IMR-90 (cell line): Measurements from ENCODE around the gene SEC61A1. TPM values are rescaled to one million over a fixed set of nuclear protein-coding genes. Genes with fewer than 3 reads are reported as not detected.

ENCODE experiments used
- ATAC-seq: fragments of 200-7000 bp; cut with Tn5 transposase; 2 replicates; pipeline ENCODE4 v1.9.1; 2020; ENCODE audit warnings: low read depth, mild to moderate bottlenecking, moderate library complexity
- BruUV-seq: library from RNA; stranded (reverse); fragments of 400-500 nt; replicated peaks from 2 replicates; lab custom pipeline; 2021; lab: Mats Ljungman, UMichigan
- CTCF ChIA-PET: fragments of 300-600 bp; formaldehyde crosslinking; extraction: SDS; loops from one replicate; lab custom pipeline; 2021; ENCODE audit warnings: antibody characterized with exemption; lab: Yijun Ruan, JAX
- POLR2A ChIA-PET: fragments of 300-600 bp; sonication (Branson Sonifier 250); formaldehyde crosslinking; loops from one replicate; lab custom pipeline; 2022; ENCODE audit warnings: antibody characterized with exemption; ENCODE audit not compliant: unreplicated experiment; lab: Charles Lee
- DNase-seq: peaks from one replicate; pipeline ENCODE4 v3.0.0; 2013
- H2AFZ ChIP-seq: replicated peaks from 2 replicates; pipeline ENCODE3; 2013; ENCODE audit warnings: low read length, mild to moderate bottlenecking; ENCODE audit not compliant: poor library complexity
- H2AK5ac ChIP-seq: 2 replicates; pipeline ENCODE4 v1.6.1; 2013; ENCODE audit warnings: low read depth, low read length, inconsistent platforms
- H2AK9ac ChIP-seq: replicated peaks from 2 replicates; pipeline ENCODE3; 2013; ENCODE audit warnings: mild to moderate bottlenecking, low read depth, low read length, moderate library complexity; ENCODE audit not compliant: poor library complexity
- H2BK120ac ChIP-seq: 2 replicates; pipeline ENCODE4 v1.6.1; 2013; ENCODE audit warnings: low read depth, low read length, inconsistent platforms
- H2BK15ac ChIP-seq: 3 replicates; pipeline ENCODE4 v1.6.1; 2013; ENCODE audit warnings: low read depth, low read length, inconsistent platforms
- H2BK20ac ChIP-seq: 2 replicates; pipeline ENCODE4 v1.6.1; 2013; ENCODE audit warnings: low read depth, mild to moderate bottlenecking, inconsistent platforms, low read length, moderate library complexity
- H2BK5ac ChIP-seq: 2 replicates; pipeline ENCODE4 v1.6.1; 2013; ENCODE audit warnings: mild to moderate bottlenecking, low read depth, low read length, inconsistent platforms; ENCODE audit not compliant: poor library complexity, severe bottlenecking
- H3K14ac ChIP-seq: replicated peaks from 2 replicates; pipeline ENCODE4 v1.6.1; 2013; ENCODE audit warnings: low read depth, low read length, inconsistent platforms
- H3K18ac ChIP-seq: 2 replicates; pipeline ENCODE4 v1.6.1; 2013; ENCODE audit warnings: low read depth, low read length, control low read depth
- H3K23ac ChIP-seq: 2 replicates; pipeline ENCODE4 v1.6.1; 2013; ENCODE audit warnings: low read depth, low read length, inconsistent platforms
- H3K27ac ChIP-seq: 2 replicates; pipeline ENCODE4 v1.5.1; 2013; ENCODE audit warnings: mild to moderate bottlenecking, control low read depth, low read length; ENCODE audit not compliant: insufficient read depth
- H3K27me3 ChIP-seq: 2 replicates; pipeline ENCODE4 v1.6.1; 2013; ENCODE audit warnings: low read length; ENCODE audit not compliant: control insufficient read depth, insufficient read depth
- H3K36me3 ChIP-seq: 2 replicates; pipeline ENCODE4 v1.6.1; 2013; ENCODE audit warnings: low read length, mixed read lengths; ENCODE audit not compliant: control insufficient read depth, insufficient read depth
- H3K4ac ChIP-seq: 2 replicates; pipeline ENCODE4 v1.6.1; 2013; ENCODE audit warnings: low read depth, low read length, inconsistent platforms
- H3K4me1 ChIP-seq: 2 replicates; pipeline ENCODE4 v1.6.1; 2013; ENCODE audit warnings: low read length, mixed read lengths; ENCODE audit not compliant: control insufficient read depth, insufficient read depth
- H3K4me2 ChIP-seq: 2 replicates; pipeline ENCODE4 v1.6.1; 2013; ENCODE audit warnings: low read depth, mild to moderate bottlenecking, control low read depth, low read length, moderate library complexity
- H3K4me3 ChIP-seq: 2 replicates; pipeline ENCODE4 v1.5.1; 2013; ENCODE audit warnings: low read depth, mild to moderate bottlenecking, control low read depth, low read length, moderate library complexity; ENCODE audit not compliant: insufficient read depth
- H3K56ac ChIP-seq: 2 replicates; pipeline ENCODE4 v1.6.1; 2013; ENCODE audit warnings: low read length, inconsistent platforms; ENCODE audit not compliant: insufficient read depth; ENCODE audit errors: extremely low read depth
- H3K79me1 ChIP-seq, 2 experiments: 2 replicates each; pipeline ENCODE4 v1.6.1; 2013; ENCODE audit warnings: low read length in 2 of 2, inconsistent platforms in 1 of 2, low read depth in 1 of 2
- H3K9ac ChIP-seq: 2 replicates; pipeline ENCODE4 v1.6.1; 2013; ENCODE audit warnings: low read depth, low read length, control low read depth
- H3K9me1 ChIP-seq: 2 replicates; pipeline ENCODE4 v1.6.1; 2013; ENCODE audit warnings: low read length, inconsistent platforms; ENCODE audit not compliant: insufficient read depth
- H3K9me3 ChIP-seq: 2 replicates; pipeline ENCODE4 v1.6.1; 2013; ENCODE audit warnings: low read length; ENCODE audit not compliant: control insufficient read depth, insufficient read depth
- H4K20me1 ChIP-seq: 2 replicates; pipeline ENCODE4 v1.6.1; 2013; ENCODE audit warnings: low read length, inconsistent platforms; ENCODE audit not compliant: insufficient read depth
- H4K5ac ChIP-seq: 2 replicates; pipeline ENCODE4 v1.6.1; 2013; ENCODE audit warnings: mild to moderate bottlenecking, low read depth, low read length, control low read depth
- H4K8ac ChIP-seq, 2 experiments: 2 replicates each; pipeline ENCODE4 v1.6.1; 2013; ENCODE audit warnings: low read depth in 2 of 2, low read length in 2 of 2, control low read depth in 1 of 2, inconsistent platforms in 1 of 2
- H4K91ac ChIP-seq: 2 replicates; pipeline ENCODE4 v1.6.1; 2013; ENCODE audit warnings: low read depth, low read length, inconsistent platforms; ENCODE audit not compliant: insufficient read depth
- BHLHE40 ChIP-seq: fragments of 150-350 bp; IDR thresholded peaks from 2 replicates; pipeline ENCODE4 v1.6.1; 2016; ENCODE audit warnings: mild to moderate bottlenecking, low read depth, low read length
- CEBPB ChIP-seq: IDR thresholded peaks from 2 replicates; pipeline ENCODE4 v1.6.1; 2012; ENCODE audit warnings: low read depth, low read length, improper control_type of control experiment
- CHD1 ChIP-seq: IDR thresholded peaks from 2 replicates; pipeline ENCODE4 v1.6.1; 2012; ENCODE audit warnings: low read depth, low read length, improper control_type of control experiment
- FOS ChIP-seq: fragments of 150-350 bp; IDR thresholded peaks from 2 replicates; pipeline ENCODE4 v1.6.1; 2016; ENCODE audit warnings: low read depth, low read length
- MAFK ChIP-seq: IDR thresholded peaks from 2 replicates; pipeline ENCODE4 v1.6.1; 2012; ENCODE audit warnings: low read depth, low read length, improper control_type of control experiment
- MAZ ChIP-seq: IDR thresholded peaks from 2 replicates; pipeline ENCODE4 v1.6.1; 2012; ENCODE audit warnings: low read depth, mild to moderate bottlenecking, low read length, improper control_type of control experiment, moderate library complexity, borderline replicate concordance
- MXI1 ChIP-seq: IDR thresholded peaks from 2 replicates; pipeline ENCODE4 v1.6.1; 2012; ENCODE audit warnings: low read depth, mild to moderate bottlenecking, low read length, moderate library complexity, borderline replicate concordance
- NFE2L2 ChIP-seq: fragments of 150-350 bp; IDR thresholded peaks from 2 replicates; pipeline ENCODE4 v1.6.1; 2016; ENCODE audit warnings: low read depth, mild to moderate bottlenecking, low read length
- POLR2A ChIP-seq: IDR thresholded peaks from 2 replicates; pipeline ENCODE4 v1.6.1; 2012; ENCODE audit warnings: mild to moderate bottlenecking, low read depth, low read length
- RCOR1 ChIP-seq: IDR thresholded peaks from 2 replicates; pipeline ENCODE4 v1.6.1; 2012; ENCODE audit warnings: mild to moderate bottlenecking, low read length, improper control_type of control experiment; ENCODE audit not compliant: insufficient replicate concordance
- RFX5 ChIP-seq: IDR thresholded peaks from 2 replicates; pipeline ENCODE4 v1.8.0; 2012; ENCODE audit warnings: low read depth, mild to moderate bottlenecking, low read length, moderate library complexity
- USF2 ChIP-seq: fragments of 150-350 bp; IDR thresholded peaks from 2 replicates; pipeline ENCODE4 v1.6.1; 2017; ENCODE audit warnings: mild to moderate bottlenecking, antibody characterized with exemption, low read length, low read depth
- WGBS, 2 experiments: methylation state at CpG; one replicate each; pipeline versions ENCODE4 v1.1.5 to v1.1.7; 2013; ENCODE audit warnings: missing lambda C conversion rate in 2 of 2; ENCODE audit not compliant: insufficient read length in 1 of 2; ENCODE audit errors: extremely low coverage in 2 of 2; 5-methylcytosine and 5-hydroxymethylcytosine counted together
- dilution Hi-C: fragments of 300-500 bp; cut with HindIII; formaldehyde crosslinking; loops from one replicate; pipeline ENCODE4 v1.14.3; 2018; ENCODE audit warnings: low sequenced_read_pairs; ENCODE audit not compliant: unreplicated experiment
- in situ Hi-C: fragments of 300-500 bp; cut with MboI; formaldehyde crosslinking; loops from 3 replicates; pipeline ENCODE4 v1.14.3; 2019; ENCODE audit warnings: low sequenced_read_pairs, inconsistent platforms, mixed read lengths
- intact Hi-C: fragments of 100-400 bp; cut with micrococcal nuclease; formaldehyde crosslinking; loops from 2 replicates; pipeline ENCODE4 v1.10.0; 2022
- polyA plus RNA-seq, 3 experiments: library from polyadenylated mRNA; depleted of rRNA; stranded (reverse); fragments of >200 nt; gene quantifications; 2 replicates each; pipeline ENCODE4 v1.2.3, GENCODE V29; 2012; ENCODE audit warnings: low replicate concordance in 1 of 3
- total RNA-seq: library from RNA; depleted of rRNA; stranded (reverse); fragments of >200 nt; gene quantifications from 2 replicates; pipeline ENCODE4 v1.2.3, GENCODE V29; 2012

The SEC61A1 gene
- total and polyA plus RNA-seq, 2 of the 4 experiments (the other 2 are of a cell fraction), result 377 to 478 TPM

GRCh38 chr3:128060473-128061381, 8.5 kb downstream of the SEC61A1 start (continued):
- TF ChIP-seq MXI1 (no peak), CHD1 (no peak), BHLHE40 (peak; percentile 41; the same call in 1 of the 2 replicates)

GRCh38 chr3:128062033-128062745, 10.0 kb downstream of the SEC61A1 start:
- no peak overlapping the region for H3K4me2 ChIP-seq
- peak overlapping the region; percentile 21 to 85; a peak in 3 of 4 replicates for H4K8ac ChIP-seq
- POLR2A ChIA-PET, result no interaction called here
- H3K23ac ChIP-seq, result peak overlapping the region; percentile 92
- H2BK120ac ChIP-seq, result peak overlapping the region; percentile 77
- H3K4me3 ChIP-seq, result no peak overlapping the region
- H2AK5ac ChIP-seq, result peak overlapping the region; percentile 88
- peak overlapping the region; percentile 95 for H3K27ac ChIP-seq
- H3K27me3 ChIP-seq, result no peaks in the 10 kb centered on the region
- peak overlapping the region; percentile 72 for H2BK20ac ChIP-seq
- in situ Hi-C loops, result no loop called here
- H3K18ac ChIP-seq, result peak overlapping the region; percentile 91
- H3K9ac ChIP-seq, result peak overlapping the region; percentile 43; the same call in 1 of the 2 replicates
- H2AK9ac ChIP-seq, result peak overlapping the region; percentile 29
- no peak for TF ChIP-seq RCOR1
- TF ChIP-seq MXI1, result no peak
- no peak for TF ChIP-seq NFE2L2
- TF ChIP-seq MAFK, result no peak
- TF ChIP-seq CHD1, result no peak
- TF ChIP-seq BHLHE40, result no peak
- TF ChIP-seq USF2, result no peak
- TF ChIP-seq RFX5, result no peak
- no peak for TF ChIP-seq FOS
- TF ChIP-seq POLR2A, result no peak
- TF ChIP-seq CEBPB, result no peak
- no peak for TF ChIP-seq MAZ
- H3K56ac ChIP-seq, result no peak overlapping the region
- peaks cover 67% of the 10 kb centered on the region for H3K36me3 ChIP-seq
- H2BK5ac ChIP-seq, result peak overlapping the region; percentile 93
- dilution Hi-C loops, result no loop called here
- peak overlapping the region; percentile 86 for H3K14ac ChIP-seq
- no TSS peak for BruUV-seq
- no peaks in the 10 kb centered on the region for H3K9me3 ChIP-seq
- H2AFZ ChIP-seq, result peak overlapping the region; percentile 16
- CTCF ChIA-PET, result no interaction called here
- ATAC-seq (no peak), DNase-seq (no peak)
- peak overlapping the region; percentile 76 for H4K91ac ChIP-seq
- H4K5ac ChIP-seq, result peak overlapping the region; percentile 66
- 33% methylated on average over 3 of the region's 8 CpGs; no CpG with 5 or more reads in 1 of the 2 experiments for WGBS, 2 experiments
- peak overlapping the region; percentile 94 for H3K4ac ChIP-seq
- H2BK15ac ChIP-seq, result peak overlapping the region; percentile 39; the same call in 2 of the 3 replicates
- H3K9me1 ChIP-seq, result peaks cover 28% of the 10 kb centered on the region
- intact Hi-C loops, result no loop called here
- peaks cover 30% of the 10 kb centered on the region for H3K4me1 ChIP-seq
- H4K20me1 ChIP-seq, result peaks cover 61% of the 10 kb centered on the region
- peaks cover 40 to 62% of the 10 kb centered on the region in 2 experiments for H3K79me1 ChIP-seq
